Measurements from ENCODE around the gene ECSIT. TPM values are rescaled to one million over a fixed set of nuclear protein-coding genes. Genes with fewer than 3 reads are reported as not detected.

Gene ECSIT, protein sequence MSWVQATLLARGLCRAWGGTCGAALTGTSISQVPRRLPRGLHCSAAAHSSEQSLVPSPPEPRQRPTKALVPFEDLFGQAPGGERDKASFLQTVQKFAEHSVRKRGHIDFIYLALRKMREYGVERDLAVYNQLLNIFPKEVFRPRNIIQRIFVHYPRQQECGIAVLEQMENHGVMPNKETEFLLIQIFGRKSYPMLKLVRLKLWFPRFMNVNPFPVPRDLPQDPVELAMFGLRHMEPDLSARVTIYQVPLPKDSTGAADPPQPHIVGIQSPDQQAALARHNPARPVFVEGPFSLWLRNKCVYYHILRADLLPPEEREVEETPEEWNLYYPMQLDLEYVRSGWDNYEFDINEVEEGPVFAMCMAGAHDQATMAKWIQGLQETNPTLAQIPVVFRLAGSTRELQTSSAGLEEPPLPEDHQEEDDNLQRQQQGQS
- total RNA-seq (ENCODE audit: low replicate concordance): 32.3 and 58.9 TPM in 2 replicates

GRCh38 chr19:11528551-11529341, at the start of gene ECSIT:
Gene ECSIT (minus strand): TSS chr19:11529134. CDS start chr19:11519170, 9,964 bp downstream.

DNA sequence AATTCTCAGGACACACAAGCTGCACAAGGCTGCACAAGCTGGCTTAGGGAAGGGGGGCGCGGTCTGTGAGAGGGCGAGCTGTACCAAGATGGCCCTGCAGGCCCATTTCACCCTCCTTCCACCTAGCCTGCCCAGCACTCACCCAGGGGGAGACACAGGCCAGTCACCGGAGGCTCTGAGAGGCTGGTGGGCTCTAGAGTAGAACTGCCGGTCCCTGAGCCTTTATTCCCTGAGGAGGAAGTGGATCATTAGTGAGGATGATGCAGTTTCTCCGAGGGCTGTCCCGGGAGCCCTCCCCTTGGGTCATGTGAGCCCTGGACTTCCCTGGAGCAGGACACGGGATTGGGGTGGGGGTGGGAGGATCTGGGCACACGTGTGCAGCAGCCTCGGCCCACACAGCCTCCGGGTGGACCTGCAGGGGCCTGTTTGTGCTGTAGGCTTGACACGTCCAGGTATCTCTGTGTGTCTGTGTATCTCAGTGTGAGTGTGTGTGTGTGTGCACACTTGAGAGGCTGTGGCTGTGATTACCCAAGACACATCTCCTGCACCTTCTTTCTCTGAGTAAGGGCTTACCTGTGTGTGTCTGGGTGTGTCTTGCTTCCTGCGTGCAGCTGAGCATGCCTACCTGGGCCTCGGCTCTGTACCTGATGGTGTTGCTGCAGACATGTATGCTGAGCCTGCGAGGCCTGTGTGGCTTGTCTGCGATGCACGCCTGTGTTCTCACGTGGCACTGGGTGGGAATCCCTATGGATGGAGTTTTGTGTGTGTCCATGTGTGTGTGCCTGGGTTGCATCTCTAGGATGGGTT, 48.7 kb upstream of the ECSIT start, which contains the start of gene ACP5:
TSS of gene ACP5 (minus strand) at position 195 of the 807 bp plus-strand sequence. CDS start 328 bp downstream, outside the sequence.

DNA sequence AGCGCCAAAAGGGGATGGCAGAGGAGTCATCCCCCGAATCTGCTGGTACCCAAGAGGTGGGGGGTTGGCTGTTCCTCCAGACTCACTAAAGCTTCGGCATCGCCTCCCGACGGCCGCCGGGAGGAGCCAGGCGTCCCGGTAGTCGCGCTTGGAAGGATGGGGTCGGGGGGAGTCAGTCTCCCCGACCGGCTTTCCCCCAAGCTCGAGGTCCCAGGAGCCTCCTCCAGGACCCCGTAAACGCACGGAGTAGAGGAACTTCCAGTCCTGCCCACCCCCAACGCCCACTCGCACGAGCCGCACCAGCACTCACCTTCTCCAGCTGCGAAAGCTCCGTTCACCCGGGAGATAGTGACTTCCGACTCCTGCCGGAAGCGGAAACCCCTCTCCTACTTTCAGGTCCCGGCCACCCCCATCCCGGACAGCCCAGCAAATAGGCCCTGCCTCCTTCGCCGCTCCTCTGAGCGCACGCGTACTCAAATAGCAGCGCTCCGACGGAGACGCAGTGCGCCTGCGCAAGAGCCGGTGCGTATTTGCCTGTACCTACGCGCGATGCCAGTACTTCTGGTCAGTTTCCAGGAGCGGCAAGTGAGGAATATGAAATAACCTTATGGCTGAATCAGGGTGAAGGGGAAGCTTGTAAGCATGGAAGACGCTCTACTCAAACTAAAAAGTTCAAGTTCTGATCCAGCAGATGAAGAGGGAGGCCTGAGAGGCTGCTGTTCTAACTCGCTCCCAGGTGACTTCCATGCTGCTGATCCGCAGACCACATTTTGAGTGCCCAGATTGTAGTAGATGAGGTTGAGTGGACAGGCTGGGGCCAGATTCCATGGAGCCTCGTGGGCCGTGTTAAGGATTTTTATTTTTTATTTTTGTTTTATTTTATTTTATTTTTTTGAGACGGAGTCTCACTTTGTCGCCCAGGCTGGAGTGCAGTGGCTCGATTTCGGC, 30.2 kb upstream of the ECSIT start, which contains the start of gene ELOF1:
TSS of gene ELOF1 (minus strand) at position 350 of the 948 bp plus-strand sequence. CDS start 4,883 bp downstream, outside the sequence.

DNA sequence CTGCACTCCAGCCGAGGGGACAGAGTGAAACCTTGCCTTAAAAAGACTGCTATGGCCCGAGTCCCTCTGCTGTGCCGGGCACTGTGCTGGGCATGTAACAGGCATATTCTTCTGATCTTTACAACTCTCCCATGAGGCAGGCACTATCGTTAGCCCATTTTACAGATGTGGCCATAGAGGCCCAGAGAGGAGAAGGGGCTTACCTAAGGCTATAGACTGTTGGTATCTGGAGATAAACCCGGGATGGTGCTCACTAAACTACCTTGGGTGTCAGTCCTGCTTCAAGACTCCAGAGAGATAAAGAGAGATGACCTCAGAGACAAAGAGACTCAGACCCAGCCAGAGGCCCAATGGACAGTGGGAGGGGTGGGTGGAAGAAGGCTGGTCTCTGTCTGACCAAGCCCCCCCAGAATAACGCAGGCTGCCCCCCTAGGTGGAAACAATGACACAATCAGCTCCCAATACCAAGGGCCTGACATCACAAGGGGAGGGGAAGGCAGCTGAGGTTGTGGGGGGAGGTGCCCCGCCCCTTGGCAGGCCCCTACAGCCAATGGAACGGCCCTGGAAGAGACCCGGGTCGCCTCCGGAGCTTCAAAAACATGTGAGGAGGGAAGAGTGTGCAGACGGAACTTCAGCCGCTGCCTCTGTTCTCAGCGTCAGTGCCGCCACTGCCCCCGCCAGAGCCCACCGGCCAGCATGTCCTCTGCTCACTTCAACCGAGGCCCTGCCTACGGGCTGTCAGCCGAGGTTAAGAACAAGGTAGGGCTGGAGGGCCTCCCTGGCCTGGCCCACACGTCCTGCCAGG, 9.5 kb upstream of the ECSIT start, which contains the start of gene CNN1:
TSS of gene CNN1 (plus strand) at position 620 of the 805 bp plus-strand sequence. CDS start at position 697, 77 bp downstream.

GRCh38 chr19:11505504-11506100, 23.3 kb downstream of the ECSIT start, which contains the start of gene ZNF653:
Gene ZNF653 (minus strand): TSS chr19:11505839. CDS start chr19:11505786, 53 bp downstream.

GRCh38 chr19:11480715-11481533, 48.0 kb downstream of the ECSIT start, which contains the start of gene ELAVL3:
Gene ELAVL3 (minus strand): TSS chr19:11481046. CDS start chr19:11480608, 438 bp downstream.

Other genes with a start within 250 kb of the ECSIT start
- not detected in 2 replicates for gene TSPAN16, start 233.0 kb downstream of the ECSIT start, total RNA-seq (ENCODE audit: low replicate concordance)
- gene RAB3D, start 189.5 kb downstream of the ECSIT start, total RNA-seq (ENCODE audit: low replicate concordance): 15.0 and 78.6 TPM in 2 replicates
- 66.0 and 68.6 TPM in 2 replicates for gene TMEM205, start 182.9 kb downstream of the ECSIT start, total RNA-seq (ENCODE audit: low replicate concordance)
- 6.7 and 10.9 TPM in 2 replicates for gene CCDC159, start 182.6 kb downstream of the ECSIT start, total RNA-seq (ENCODE audit: low replicate concordance)
- gene PLPPR2, start 173.7 kb downstream of the ECSIT start, total RNA-seq (ENCODE audit: low replicate concordance): 7.1 and 10.9 TPM in 2 replicates
- 0.30 and 0.35 TPM in 2 replicates for gene SWSAP1, start 154.5 kb downstream of the ECSIT start, total RNA-seq (ENCODE audit: low replicate concordance)
- 3.5 and 5.1 TPM in 2 replicates for gene EPOR, start 144.8 kb downstream of the ECSIT start, total RNA-seq (ENCODE audit: low replicate concordance)
- gene RGL3, start 109.8 kb downstream of the ECSIT start, total RNA-seq (ENCODE audit: low replicate concordance): 1.5 TPM in 2 replicates
- 0.23 and 0.94 TPM in 2 replicates for gene ODAD3, start 94.0 kb downstream of the ECSIT start, total RNA-seq (ENCODE audit: low replicate concordance)
- gene PRKCSH, start 93.5 kb downstream of the ECSIT start, total RNA-seq (ENCODE audit: low replicate concordance): 102 and 173 TPM in 2 replicates
- gene ELAVL3, start 48.1 kb downstream of the ECSIT start, total RNA-seq (ENCODE audit: low replicate concordance): not detected in 2 replicates
- gene ZNF653, start 23.3 kb downstream of the ECSIT start, total RNA-seq (ENCODE audit: low replicate concordance): 4.6 and 7.4 TPM in 2 replicates
- gene CNN1, start 9.7 kb upstream of the ECSIT start, total RNA-seq (ENCODE audit: low replicate concordance): 6.5 and 9.2 TPM in 2 replicates
- gene ELOF1, start 30.1 kb upstream of the ECSIT start, total RNA-seq (ENCODE audit: low replicate concordance): 19.7 and 35.6 TPM in 2 replicates
- gene ACP5, start 48.5 kb upstream of the ECSIT start, total RNA-seq (ENCODE audit: low replicate concordance): 0.08 and 8.5 TPM in 2 replicates
- 10.3 and 19.8 TPM in 2 replicates for gene ZNF627, start 68.3 kb upstream of the ECSIT start, total RNA-seq (ENCODE audit: low replicate concordance)
- 5.0 and 5.1 TPM in 2 replicates for gene ZNF823, start 209.8 kb upstream of the ECSIT start, total RNA-seq (ENCODE audit: low replicate concordance)
- gene ZNF441, start 237.9 kb upstream of the ECSIT start, total RNA-seq (ENCODE audit: low replicate concordance): 7.3 and 12.0 TPM in 2 replicates